HG03521 (cell line): ENCODE data around the gene SEPTIN8.

Experiments
- ATAC-seq: cut with Tn5 transposase; IDR thresholded peaks from one replicate; pipeline ENCODE4 v1.9.1; 2021; ENCODE audit warnings: mild to moderate bottlenecking, moderate library complexity; ENCODE audit not compliant: unreplicated experiment

SEPTIN8 gene

GRCh38 chr5:132785365-132785764 lies 8.3 kb upstream of the SEPTIN8 start:
- ATAC-seq, result no peak

DNA sequence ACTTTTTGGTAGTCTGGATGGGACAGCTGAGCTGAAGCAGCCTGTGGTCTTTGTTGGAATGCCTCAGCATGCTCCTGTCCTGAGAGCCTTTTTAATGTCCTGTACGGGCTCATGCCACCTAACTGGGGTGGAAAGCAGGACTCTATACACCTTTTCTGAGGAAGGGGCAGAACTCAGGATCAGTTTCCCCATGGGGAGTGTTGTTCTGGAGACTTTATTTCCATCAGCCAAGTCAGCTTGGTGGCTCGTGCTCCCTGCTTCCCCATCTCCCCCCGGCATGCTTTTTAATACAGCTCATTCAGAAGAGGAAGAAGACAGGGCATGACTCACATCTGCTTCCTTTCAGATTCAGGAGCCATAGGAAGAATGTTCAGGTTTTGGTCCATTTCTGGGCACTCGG lies 5.1 kb upstream of the SEPTIN8 start:
- no peak for ATAC-seq

DNA sequence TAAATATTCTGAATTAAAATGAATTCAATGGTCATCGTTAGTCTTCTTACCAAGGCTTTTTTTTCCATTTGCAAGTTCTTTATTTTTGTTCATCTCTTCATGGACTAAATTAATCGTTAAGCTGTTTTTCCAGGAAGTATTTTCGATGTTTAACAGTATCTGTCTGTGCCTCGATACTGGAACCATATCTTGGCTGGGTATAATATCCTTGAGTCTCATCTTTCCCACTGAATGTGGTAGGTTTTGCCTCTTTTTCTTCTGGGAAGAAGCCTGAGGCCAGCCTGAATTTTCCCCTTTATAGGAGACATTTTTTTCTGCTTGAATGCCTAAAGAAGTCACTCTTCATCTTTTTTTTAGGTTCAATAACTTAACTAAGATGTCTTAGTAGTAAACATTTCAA lies 4.0 kb upstream of the SEPTIN8 start:
- ATAC-seq, result no peak

DNA sequence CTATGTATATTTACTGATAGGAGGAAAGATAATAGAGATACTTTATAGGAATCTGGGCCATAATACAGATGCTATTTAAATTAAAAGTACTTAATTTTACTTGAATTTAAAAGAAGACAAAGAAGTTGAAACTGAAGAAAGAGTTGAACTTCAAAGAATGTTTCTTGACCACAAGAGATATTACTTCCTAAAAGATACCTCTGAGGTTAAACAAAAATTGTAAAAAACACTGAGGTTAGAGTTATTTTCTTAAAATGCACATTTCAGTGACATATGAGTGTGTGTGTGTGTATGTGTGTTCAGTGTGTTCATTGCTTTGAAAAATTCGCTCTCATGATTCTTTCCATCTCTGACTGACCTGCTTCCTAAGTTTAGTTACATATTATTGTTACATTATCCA lies 3.5 kb upstream of the SEPTIN8 start:
- ATAC-seq, result no peak

GRCh38 chr5:132779961-132780360 lies 2.9 kb upstream of the SEPTIN8 start:
- ATAC-seq, result no peak

DNA sequence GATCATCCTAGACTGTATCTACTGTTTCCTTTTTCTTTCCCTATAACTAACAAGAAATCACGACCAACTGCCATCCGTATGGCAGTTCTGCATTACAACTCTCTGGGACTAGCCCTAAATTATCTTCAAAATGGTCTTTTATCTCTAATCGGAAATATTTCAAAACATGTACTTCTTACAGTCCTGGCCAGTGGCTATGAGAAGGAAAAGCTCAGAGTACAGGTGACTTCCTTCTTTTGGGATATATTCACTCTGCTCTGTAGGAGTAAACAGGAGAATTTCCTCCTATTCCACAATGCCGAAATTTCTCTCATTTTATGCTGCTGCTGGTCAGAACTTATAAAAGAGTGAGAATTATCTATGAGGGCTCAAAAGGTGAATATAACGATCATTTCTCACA lies 1.8 kb upstream of the SEPTIN8 start:
- ATAC-seq, result no peak

GRCh38 chr5:132778129-132778528 lies 1.1 kb upstream of the SEPTIN8 start:
- ATAC-seq, result no peak

GRCh38 chr5:132776938-132777208 lies 166 bp downstream of the SEPTIN8 start:
- no peak for ATAC-seq

- peak; percentile 17 for ATAC-seq
These were observed 705 bp downstream of the SEPTIN8 start for GRCh38 chr5:132776131-132776937.

- ATAC-seq, result no peak
These were observed 1.5 kb downstream of the SEPTIN8 start for GRCh38 chr5:132775476-132775961.

DNA sequence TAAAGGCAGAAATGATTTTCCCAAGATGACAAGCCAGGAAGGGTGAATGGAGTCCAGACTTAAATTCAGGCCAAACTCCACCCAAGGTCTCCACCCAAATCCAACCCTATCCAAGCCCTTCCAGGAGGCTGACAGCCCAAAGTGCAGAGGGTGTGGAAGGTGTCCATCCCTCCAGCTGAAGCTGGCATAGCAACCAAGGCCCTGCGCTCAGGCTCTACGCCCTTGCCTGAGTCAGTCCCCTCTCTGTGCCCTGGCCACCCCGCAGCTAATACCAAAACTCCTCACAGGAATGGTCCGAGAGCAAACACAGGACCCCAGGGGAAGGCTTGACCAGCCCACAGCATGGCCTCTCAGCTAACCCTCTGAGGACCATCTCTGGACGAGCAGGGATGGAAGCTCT lies 2.1 kb downstream of the SEPTIN8 start:
- ATAC-seq, result no peak

GRCh38 chr5:132774406-132774805 lies 2.6 kb downstream of the SEPTIN8 start:
- no peak for ATAC-seq

DNA sequence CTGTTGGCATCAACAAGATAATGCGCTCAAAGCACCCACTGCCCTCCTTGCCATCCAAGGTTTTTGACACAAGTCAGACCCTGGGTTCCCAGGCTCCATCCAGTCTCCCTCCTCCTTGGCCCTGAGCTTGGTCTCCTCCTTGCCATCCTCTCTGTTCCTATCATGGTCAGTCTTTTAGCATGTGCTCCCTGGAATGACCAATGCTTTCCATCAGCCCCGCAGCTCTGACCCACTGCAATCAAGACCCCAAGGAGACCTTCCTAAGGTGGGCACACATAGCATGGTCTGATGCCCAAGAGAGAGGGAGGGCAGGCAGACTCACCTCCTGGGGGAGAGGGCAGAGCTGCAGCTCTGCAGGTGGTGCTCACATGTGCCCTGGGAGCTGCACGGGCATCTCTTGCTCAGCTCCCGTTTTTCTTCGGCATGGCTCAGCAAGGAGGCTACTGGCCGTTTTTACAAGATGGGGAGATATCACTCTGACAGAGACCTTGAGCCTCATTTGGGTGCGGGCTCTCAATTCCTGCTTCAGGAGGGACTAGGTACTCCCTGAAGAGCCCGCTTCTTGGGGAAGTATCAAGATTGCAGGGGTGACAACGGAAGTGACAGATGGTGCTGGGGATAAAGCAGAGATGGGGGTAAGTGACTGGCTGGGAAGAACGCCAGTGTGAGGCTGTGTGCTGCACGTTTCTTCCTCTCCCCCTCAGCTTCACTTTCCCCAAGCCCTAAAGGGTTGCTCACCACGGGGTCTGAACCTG lies 3.3 kb downstream of the SEPTIN8 start:
- ATAC-seq, result no peak

DNA sequence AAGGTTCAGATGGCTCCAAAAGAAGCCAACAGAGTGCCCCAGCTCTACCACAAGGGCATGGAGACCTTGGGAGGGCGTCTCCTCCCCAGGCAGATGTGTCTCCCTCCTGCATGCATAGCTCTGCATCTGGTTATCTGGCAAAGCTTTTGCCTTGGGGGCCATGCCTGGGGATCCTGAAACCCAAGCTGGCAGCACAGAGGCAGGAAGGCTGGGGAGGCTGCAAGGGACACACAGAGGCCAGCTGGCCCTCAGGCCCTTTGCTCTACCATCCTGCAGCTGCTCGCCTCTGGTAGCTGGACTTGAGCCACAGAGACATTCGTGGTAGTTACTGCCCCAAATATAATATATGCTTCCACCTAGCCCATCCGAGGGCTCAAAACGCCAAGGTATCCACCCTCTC lies 3.9 kb downstream of the SEPTIN8 start:
- ATAC-seq, result no peak

DNA sequence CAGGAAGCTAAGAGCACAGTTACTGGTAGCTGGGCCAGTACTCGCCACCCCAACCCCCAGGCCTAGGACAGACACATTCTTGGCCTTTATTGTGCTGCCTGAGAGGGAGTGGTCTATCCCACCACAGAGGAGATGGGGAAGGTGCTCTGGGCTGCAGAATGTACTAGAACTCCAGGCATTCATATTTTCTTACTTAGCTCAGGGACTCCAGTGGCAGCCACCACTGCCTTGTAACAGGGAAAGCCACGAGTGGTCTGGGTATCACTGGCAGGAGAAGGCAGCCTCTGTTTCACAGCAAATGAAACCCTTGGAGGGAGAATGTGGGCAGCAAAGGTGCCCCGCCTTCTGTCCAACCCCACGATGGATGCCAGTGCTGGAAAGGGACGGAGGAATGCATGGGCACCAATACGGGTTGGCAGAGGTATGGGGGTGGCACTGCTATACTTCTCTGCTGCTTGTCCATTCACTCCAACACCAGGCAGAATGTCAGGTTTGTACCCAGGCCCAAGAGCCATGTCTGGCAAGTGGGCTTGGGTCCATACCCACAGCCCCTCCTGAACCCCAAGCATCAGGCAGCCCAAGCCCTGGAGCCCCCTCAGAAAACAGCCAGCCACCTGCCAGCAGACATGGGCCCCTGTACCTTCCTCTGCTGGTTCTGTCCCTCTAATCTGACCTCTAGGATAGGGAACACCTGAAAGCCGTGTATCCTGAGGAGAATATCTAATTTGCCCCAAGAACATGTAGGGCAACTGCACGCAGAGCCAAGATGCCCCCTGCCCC lies 4.6 kb downstream of the SEPTIN8 start:
- no peak for ATAC-seq

- no peak for ATAC-seq
These were observed 5.5 kb downstream of the SEPTIN8 start for GRCh38 chr5:132771503-132771998.

DNA sequence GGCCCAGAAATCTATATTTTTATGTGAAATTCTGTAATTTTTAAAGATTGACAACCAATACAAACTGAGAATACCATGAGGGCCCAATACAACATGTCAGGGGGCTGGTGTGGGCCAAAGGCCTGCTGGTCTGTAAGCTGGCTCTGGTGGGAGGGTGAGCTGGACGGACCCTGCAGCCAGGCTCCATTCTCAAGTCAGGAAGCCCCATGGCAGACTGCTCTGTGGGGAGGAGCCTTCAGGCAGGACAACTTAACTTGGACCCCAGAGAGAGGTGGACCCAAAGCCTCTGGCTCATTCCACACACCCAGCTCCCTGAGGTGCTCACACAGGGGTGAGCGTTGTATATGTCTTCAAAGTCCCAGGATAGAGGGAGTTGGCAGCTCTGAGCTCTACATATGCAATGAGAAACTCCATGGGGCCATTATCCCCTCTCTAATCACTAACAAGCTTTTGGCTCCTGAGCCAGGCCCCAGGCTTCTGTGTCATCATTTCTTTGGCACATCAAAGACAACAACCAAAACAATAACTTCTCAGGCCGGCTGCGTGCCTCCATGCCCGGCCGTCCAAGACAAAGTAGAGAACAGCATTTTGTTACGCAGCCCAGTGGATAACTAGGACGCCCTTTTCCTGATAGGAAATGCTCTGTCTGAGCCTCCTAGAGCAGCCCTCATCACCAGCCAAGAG lies 6.4 kb downstream of the SEPTIN8 start:
- ATAC-seq, result no peak

GRCh38 chr5:132768485-132768868 lies 8.6 kb downstream of the SEPTIN8 start:
- no peak for ATAC-seq

GRCh38 chr5:132767150-132767549 lies 9.9 kb downstream of the SEPTIN8 start:
- ATAC-seq, result no peak

- no peak for ATAC-seq
These were observed 10.3 kb downstream of the SEPTIN8 start for GRCh38 chr5:132766806-132767055.
